ENCODE data around the gene THRB. TPM values are rescaled to one million over a fixed set of nuclear protein-coding genes. Genes with fewer than 3 reads are reported as not detected.

The THRB gene
- total and polyA plus RNA-seq, 9 of the 15 experiments (the other 6 are each of a cell fraction or from before 2014, with no cell fraction given): 1.7 to 14.9 (median 6.9) TPM

GRCh38 chr3:24495326-24495994, 810 bp upstream of the THRB start (continued):
- TF ChIP-seq FUS (optimal IDR thresholded peaks at IDR 0.05; ENCODE audit: low read depth, low read length): peak; percentile 13
- 0 out of 2 replicates have a peak, but pooled peaks have one; percentile 54 for TF ChIP-seq LCOR (CRISPR knock-in tag; IDR thresholded peaks at IDR 0.05)
- no peak for TF ChIP-seq BACH1 (tag; IDR thresholded peaks at IDR 0.05)
- 0 out of 4 replicates have a peak, but pooled peaks of 1 of the 2 experiments have one; percentile 31 for TF ChIP-seq TEAD1 (CRISPR knock-in tag; IDR thresholded peaks at IDR 0.05)
- TF ChIP-seq GATAD2A (IDR thresholded peaks at IDR 0.05): peak; percentile 26; the same call in 1 of the 2 replicates
- TF ChIP-seq HNRNPUL1 (IDR thresholded peaks at IDR 0.05; ENCODE audit: low read length): no peak
- no peak for TF ChIP-seq SMAD2 (IDR thresholded peaks at IDR 0.05; ENCODE audit: low read depth, low read length)
- no peak for TF ChIP-seq ZNF444 (CRISPR knock-in tag; IDR thresholded peaks at IDR 0.05)
- TF ChIP-seq U2AF1 (optimal IDR thresholded peaks at IDR 0.05; ENCODE audit: low read depth, low read length): peak; percentile 76
- TF ChIP-seq ETS1 (conservative IDR thresholded peaks at IDR 0.05; ENCODE audit: control insufficient read depth, low read depth, low read length): peak; percentile 48; the same call in 1 of the 2 replicates
- peak; percentile 44 for TF ChIP-seq NFIC (IDR thresholded peaks at IDR 0.05)
- no peak for TF ChIP-seq ATF2 (CRISPR knock-in tag; IDR thresholded peaks at IDR 0.05)
- TF ChIP-seq CBFB (CRISPR knock-in tag; IDR thresholded peaks at IDR 0.05): no peak
- TF ChIP-seq HNRNPLL (IDR thresholded peaks at IDR 0.05; ENCODE audit: low read depth, low read length, poor library complexity, severe bottlenecking): peak; percentile 77
- TF ChIP-seq EP400 (IDR thresholded peaks at IDR 0.05): peak; percentile 63; the same call in 1 of the 2 replicates
- no peak for TF ChIP-seq BDP1 (IDR thresholded peaks at IDR 0.05; ENCODE audit: insufficient read depth, insufficient read length)
- TF ChIP-seq NCOR1 (IDR thresholded peaks at IDR 0.05): peak; percentile 47
- peak; percentile 78 for TF ChIP-seq CTBP1 (IDR thresholded peaks at IDR 0.05; ENCODE audit: borderline replicate concordance)
- no peak for TF ChIP-seq JUND (IDR thresholded peaks at IDR 0.05; ENCODE audit: borderline replicate concordance, low read depth, low read length)
- no peak for TF ChIP-seq JUND (tag; IDR thresholded peaks at IDR 0.05; ENCODE audit: borderline replicate concordance, low read depth, low read length)
- peak; percentile 91 for TF ChIP-seq EGR1 (conservative IDR thresholded peaks at IDR 0.05)
- 0 out of 2 replicates have a peak, but pooled peaks have one; percentile 70 for TF ChIP-seq ZNF282 (CRISPR knock-in tag; IDR thresholded peaks at IDR 0.05)
- TF ChIP-seq SMAD1 (IDR thresholded peaks at IDR 0.05; ENCODE audit: low read depth, low read length, partially characterized antibody): peak; percentile 72
- TF ChIP-seq USF2 (CRISPR knock-in tag; IDR thresholded peaks at IDR 0.05): no peak
- TF ChIP-seq ELK3 (CRISPR knock-in tag; IDR thresholded peaks at IDR 0.05): no peak
- 0 out of 2 replicates have a peak, but pooled peaks have one; percentile 24 for TF ChIP-seq ZNF76 (CRISPR knock-in tag; IDR thresholded peaks at IDR 0.05; ENCODE audit: borderline replicate concordance)
- TF ChIP-seq CBX1 (IDR thresholded peaks at IDR 0.05; ENCODE audit: low read depth): peak; percentile 97

Data from K562 (cell line).